ENCODE data around the gene LRRC1. TPM values are rescaled to one million over a fixed set of nuclear protein-coding genes. Genes with fewer than 3 reads are reported as not detected.

The LRRC1 gene
- total RNA-seq, 1 experiment from 2014 or later: 10.3 TPM

DNA sequence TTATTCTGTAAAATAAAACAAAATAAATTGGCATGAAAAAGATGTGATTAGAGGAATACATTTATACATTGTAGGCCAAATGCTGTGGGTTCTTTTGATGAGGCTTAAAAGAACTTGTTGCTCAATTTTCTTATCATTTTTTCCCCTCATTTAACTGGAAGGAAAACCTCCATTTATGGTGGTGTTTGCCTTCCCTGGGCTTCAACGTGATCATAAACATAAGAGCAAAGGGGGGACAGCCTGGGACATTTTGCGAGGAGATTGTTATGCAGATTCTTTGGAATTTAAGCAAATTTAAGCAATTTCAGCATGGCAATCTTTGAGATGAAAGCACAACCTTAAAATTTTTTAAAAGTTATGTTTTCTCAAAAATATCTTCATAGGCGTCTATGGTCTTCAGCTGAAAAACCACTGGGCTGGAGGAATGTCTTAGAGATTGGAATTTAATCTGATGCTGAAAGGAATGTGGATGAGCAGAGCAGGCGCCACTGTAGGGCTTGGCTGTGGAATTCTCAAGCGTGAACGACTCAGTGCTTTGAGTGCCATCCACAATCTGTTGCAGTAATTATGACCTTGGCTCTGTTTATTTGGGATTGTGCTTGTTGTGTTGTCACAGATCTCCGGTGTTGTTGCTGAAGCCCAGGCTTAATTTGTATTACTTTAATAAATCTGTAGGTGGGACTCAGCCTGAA lies 167.0 kb downstream of the LRRC1 start:
- Histone ChIP-seq H2AK5ac (ENCODE audit: insufficient read length, low read length) (no peak overlapping the region), H2BK15ac (ENCODE audit: low read depth, low read length) (no peak overlapping the region), H3K27me3 (ENCODE audit: insufficient read depth, low read length) (no peaks in the 10 kb centered on the region), H3K14ac (ENCODE audit: insufficient read depth, low read length) (no peak overlapping the region), H2BK12ac (ENCODE audit: insufficient read length, low read depth, low read length) (no peak overlapping the region), H3K9ac (ENCODE audit: extremely low read depth, insufficient read length, low read length) (no peak overlapping the region), H3K79me1 (ENCODE audit: insufficient read depth, low read depth, low read length, poor library complexity, severe bottlenecking) (no peaks in the 10 kb centered on the region), H4K5ac (ENCODE audit: insufficient read length, low read depth, low read length) (no peak overlapping the region), H4K91ac (ENCODE audit: insufficient read length, low read depth, low read length) (no peak overlapping the region), H3K4ac (ENCODE audit: low read depth, low read length) (no peak overlapping the region), H3K4me1 (ENCODE audit: insufficient read depth, low read length) (peaks cover 2% of the 10 kb centered on the region; the same call in 1 of the 2 replicates), H4K8ac (replicated peaks; ENCODE audit: insufficient read length, low read depth, low read length) (no peak overlapping the region), H3K56ac (ENCODE audit: insufficient read length, low read depth, low read length) (no peak overlapping the region), H3K79me2 (ENCODE audit: insufficient read depth, low read length) (no peaks in the 10 kb centered on the region; the same call in 1 of the 2 replicates), H3K4me2 (ENCODE audit: insufficient read depth, insufficient read length, low read length) (no peak overlapping the region), H2BK20ac (ENCODE audit: low read depth, low read length, poor library complexity, severe bottlenecking) (no peak overlapping the region), H3T11ph (ENCODE audit: low read length) (peak overlapping the region; percentile 67), H3K27ac (ENCODE audit: insufficient read length, low read depth, low read length) (no peak overlapping the region), H2BK5ac (ENCODE audit: insufficient read length, low read length) (no peak overlapping the region), H3K18ac (ENCODE audit: insufficient read length, low read depth, low read length) (no peak overlapping the region), H4K20me1 (ENCODE audit: control insufficient read depth, insufficient read depth, insufficient read length) (no peaks in the 10 kb centered on the region), H3K23me2 (ENCODE audit: insufficient read length, low read depth, low read length, poor library complexity, severe bottlenecking) (no peaks in the 10 kb centered on the region), H3K23ac (ENCODE audit: insufficient read length, low read depth, low read length) (no peak overlapping the region), H2BK120ac (ENCODE audit: low read depth, low read length, poor library complexity, severe bottlenecking) (peak overlapping the region; percentile 71), H3K9me3 (ENCODE audit: control insufficient read depth, low read depth, low read length) (no peaks in the 10 kb centered on the region), H2AFZ (ENCODE audit: low read length) (no peak overlapping the region)
- H3K36me3 Mint-ChIP-seq (ENCODE audit: insufficient read depth in 1 of 3, low read depth in 3 of 3): no peaks in the 10 kb centered on the region; a peak in 1 of 7 replicates
- H3K9me3 Mint-ChIP-seq: no peaks in the 10 kb centered on the region
- DNase-seq: peak; percentile 51
- no peaks in the 10 kb centered on the region for H3K27me3 Mint-ChIP-seq (ENCODE audit: low read depth)
- no peak overlapping the region for H3K4me3 Mint-ChIP-seq
- H3K27ac Mint-ChIP-seq: peak overlapping the region in 2 of 3 experiments; percentile 93 to 96; a peak in 5 of 7 replicates
- peaks cover 12 to 16% of the 10 kb centered on the region in 2 experiments for H3K4me1 Mint-ChIP-seq
- WGBS (ENCODE audit: extremely low coverage, insufficient read length, low lambda C conversion rate): no CpG with 5 or more reads among the region's 7 CpGs
- TF ChIP-seq, protein P1, sequence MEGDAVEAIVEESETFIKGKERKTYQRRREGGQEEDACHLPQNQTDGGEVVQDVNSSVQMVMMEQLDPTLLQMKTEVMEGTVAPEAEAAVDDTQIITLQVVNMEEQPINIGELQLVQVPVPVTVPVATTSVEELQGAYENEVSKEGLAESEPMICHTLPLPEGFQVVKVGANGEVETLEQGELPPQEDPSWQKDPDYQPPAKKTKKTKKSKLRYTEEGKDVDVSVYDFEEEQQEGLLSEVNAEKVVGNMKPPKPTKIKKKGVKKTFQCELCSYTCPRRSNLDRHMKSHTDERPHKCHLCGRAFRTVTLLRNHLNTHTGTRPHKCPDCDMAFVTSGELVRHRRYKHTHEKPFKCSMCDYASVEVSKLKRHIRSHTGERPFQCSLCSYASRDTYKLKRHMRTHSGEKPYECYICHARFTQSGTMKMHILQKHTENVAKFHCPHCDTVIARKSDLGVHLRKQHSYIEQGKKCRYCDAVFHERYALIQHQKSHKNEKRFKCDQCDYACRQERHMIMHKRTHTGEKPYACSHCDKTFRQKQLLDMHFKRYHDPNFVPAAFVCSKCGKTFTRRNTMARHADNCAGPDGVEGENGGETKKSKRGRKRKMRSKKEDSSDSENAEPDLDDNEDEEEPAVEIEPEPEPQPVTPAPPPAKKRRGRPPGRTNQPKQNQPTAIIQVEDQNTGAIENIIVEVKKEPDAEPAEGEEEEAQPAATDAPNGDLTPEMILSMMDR (conservative IDR thresholded peaks at IDR 0.05): no peak

Measured in H9 (cell line).